Kidney glomerular epithelial cell (primary cell): ENCODE results near the gene CCDC30.
A peak's percentile ranks its signal among the peaks of the same experiment; 100 is the strongest.
"Not testable (repeated sequence)": the region's sequence is repeated elsewhere in the genome, so short reads cannot be mapped to it uniquely, and the experiment has no call there.

Experiments used
- DNase-seq: peaks from one replicate; lab custom pipeline; 2025; lab: John Stamatoyannopoulos, UW

CCDC30 gene

DNA sequence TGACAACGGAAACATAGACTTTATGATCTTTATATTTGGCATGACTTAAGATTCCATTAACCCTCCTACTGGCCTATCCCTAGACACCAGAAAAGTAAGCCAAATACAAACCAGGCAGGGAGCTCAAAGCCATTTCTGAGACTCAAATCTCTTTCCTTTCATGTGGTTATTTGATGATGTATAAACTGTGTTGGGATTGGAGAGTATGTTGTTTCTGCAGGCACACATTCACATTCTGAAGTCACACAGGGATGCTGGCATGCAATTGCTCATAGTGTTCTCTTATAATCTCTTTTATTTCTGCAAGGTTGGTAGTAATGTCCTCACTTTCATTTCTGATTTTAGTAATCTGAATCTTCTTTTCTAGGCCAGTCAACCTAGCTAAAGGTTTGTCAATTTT, 13.0 kb upstream of the CCDC30 start:
- DNase-seq: no peak

GRCh38 chr1:42453386-42453785, 9.7 kb upstream of the CCDC30 start:
- peak; percentile 54 for DNase-seq

- peak; percentile 94 for DNase-seq
These were observed 8.7 kb upstream of the CCDC30 start for GRCh38 chr1:42454403-42454802.

GRCh38 chr1:42456010-42456753, 6.9 kb upstream of the CCDC30 start, which contains the start of the genes PPCS and ZMYND12:
Gene PPCS (plus strand): TSS chr1:42456543. CDS start chr1:42456566, 23 bp downstream.
Gene ZMYND12 (minus strand): TSS chr1:42456022. CDS start chr1:42455997, 25 bp downstream.
- DNase-seq: peak; percentile 85

GRCh38 chr1:42456754-42457089, 6.4 kb upstream of the CCDC30 start:
- peak; percentile 56 for DNase-seq

GRCh38 chr1:42461196-42461595, 1.9 kb upstream of the CCDC30 start:
- DNase-seq: no peak

DNA sequence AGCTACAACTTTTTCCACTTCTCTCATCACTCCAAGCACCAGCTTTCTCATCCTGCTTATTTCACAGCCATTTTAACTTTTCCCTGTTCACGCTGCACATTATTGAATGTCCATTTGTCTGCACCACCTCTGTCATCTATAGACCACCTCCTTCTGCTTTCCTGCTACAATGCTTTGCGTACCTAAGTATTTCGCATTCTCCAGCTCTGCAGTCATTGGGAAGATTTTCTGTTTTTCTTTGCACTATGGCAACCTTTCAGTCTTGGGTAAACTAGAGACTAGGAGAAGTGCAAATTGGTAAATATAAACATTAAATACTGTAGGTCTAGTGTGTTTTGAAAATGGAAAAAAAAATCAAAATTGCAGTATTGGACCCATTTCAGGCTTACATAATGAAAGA, 835 bp downstream of the CCDC30 start:
- DNase-seq: peak; percentile 50

GRCh38 chr1:42466030-42466429, 2.9 kb downstream of the CCDC30 start:
- no peak for DNase-seq

DNA sequence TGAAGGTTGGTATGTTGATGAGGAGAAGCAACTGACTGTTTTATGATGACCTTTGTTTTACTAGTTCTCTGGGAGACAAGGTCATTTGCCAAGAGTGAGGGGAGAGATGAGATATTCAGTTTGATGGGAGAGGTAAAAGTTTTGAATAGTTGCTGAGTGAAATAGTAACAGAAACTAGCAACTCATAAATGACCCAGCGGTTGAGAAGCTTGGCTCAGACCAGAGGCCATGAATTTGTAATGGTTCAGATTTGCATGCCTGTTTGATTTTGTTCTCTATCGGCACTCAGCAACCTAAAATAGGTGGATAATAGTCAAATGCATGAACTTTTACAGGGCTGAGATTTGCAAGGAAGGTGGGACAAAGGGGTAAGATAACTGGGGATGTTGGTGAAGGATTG, 6.6 kb downstream of the CCDC30 start:
- DNase-seq: no peak

DNA sequence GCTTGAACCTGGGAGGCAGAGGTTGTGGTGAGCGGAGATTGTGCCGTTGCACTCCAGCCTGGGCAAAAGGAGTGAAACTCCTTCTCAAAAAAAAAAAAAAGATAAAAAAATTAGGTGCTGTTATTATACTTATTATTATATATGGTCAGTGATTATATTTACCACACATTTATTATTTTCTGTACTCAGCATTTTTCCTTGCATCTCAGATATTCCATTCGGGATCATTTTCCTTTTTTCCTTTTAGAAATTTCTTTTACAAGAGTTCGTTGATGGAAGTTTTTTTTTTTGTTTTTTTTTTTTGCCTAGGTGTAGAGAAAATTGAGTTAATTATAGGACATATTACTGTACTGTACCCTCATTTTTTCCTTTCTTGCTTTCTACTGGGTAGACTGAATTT, 13.5 kb downstream of the CCDC30 start:
- no peak for DNase-seq

GRCh38 chr1:42477354-42477753, 14.3 kb downstream of the CCDC30 start:
- not testable (repeated sequence) for DNase-seq

DNA sequence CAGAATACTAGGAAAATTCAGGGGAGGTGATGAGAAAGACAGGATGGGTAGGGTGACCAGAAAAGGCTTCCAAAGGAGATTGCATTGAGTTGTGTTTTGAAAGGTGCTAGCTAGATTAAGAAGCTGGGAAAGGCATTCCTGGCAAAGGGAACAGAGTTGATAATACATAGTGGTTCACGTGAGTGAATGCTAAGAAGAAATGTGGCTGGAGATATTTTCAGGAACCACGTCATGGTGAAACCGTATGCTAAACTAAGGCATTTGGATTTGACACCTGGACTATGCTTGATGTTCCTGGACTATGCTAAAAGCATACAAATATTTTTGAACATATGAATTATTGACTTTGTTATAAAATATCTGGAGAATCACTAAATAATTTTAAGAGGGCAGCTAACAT, 14.7 kb downstream of the CCDC30 start:
- no peak for DNase-seq

GRCh38 chr1:42479621-42480020, 16.5 kb downstream of the CCDC30 start:
- peak; percentile 13 for DNase-seq

DNA sequence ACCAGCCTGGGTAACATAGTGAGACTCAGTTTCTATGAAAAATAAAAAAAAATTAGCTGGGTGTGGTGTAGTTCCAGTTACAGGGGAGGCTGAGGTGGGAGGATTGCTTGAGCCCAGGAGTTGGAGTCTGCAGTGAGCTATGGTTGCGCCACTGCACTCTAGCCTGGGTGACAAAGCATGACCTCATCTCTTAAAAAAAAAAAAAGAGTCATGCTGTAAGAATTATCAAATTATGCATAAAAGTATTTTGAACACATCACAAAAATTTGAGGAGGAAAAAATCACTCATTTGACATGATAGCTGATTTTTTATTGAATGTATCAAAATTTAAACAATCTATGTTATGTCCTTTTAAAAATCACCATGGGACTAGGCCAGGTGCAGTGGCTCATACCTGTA, 17.8 kb downstream of the CCDC30 start:
- no peak for DNase-seq

- DNase-seq: no peak
These were observed 19.6 kb downstream of the CCDC30 start for GRCh38 chr1:42482635-42483153.

GRCh38 chr1:42484382-42484781, 21.3 kb downstream of the CCDC30 start:
- peak; percentile 56 for DNase-seq

DNA sequence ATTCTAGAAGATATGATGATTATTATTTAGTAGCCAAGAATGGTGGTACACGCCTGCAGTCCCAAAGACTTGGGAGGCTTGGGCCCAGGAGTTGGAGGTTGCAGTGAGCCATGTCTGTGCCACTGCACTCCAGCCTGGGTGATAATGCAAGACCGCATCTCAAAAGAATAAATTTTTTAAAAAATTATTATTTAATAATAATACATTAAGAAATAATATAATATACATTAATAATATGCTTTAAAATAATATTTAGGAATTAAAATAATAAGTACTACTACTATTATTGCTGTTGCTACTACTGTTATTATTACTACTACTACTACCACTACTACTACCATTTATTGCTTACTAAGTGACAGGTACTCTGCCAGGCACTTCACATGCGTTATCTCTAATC, 27.2 kb downstream of the CCDC30 start:
- no peak for DNase-seq

GRCh38 chr1:42502031-42502430, 38.9 kb downstream of the CCDC30 start:
- DNase-seq: not testable (repeated sequence)

GRCh38 chr1:42504535-42505128, 41.5 kb downstream of the CCDC30 start:
- DNase-seq: no peak

- DNase-seq: no peak
These were observed 43.5 kb downstream of the CCDC30 start for GRCh38 chr1:42506576-42506975.

DNA sequence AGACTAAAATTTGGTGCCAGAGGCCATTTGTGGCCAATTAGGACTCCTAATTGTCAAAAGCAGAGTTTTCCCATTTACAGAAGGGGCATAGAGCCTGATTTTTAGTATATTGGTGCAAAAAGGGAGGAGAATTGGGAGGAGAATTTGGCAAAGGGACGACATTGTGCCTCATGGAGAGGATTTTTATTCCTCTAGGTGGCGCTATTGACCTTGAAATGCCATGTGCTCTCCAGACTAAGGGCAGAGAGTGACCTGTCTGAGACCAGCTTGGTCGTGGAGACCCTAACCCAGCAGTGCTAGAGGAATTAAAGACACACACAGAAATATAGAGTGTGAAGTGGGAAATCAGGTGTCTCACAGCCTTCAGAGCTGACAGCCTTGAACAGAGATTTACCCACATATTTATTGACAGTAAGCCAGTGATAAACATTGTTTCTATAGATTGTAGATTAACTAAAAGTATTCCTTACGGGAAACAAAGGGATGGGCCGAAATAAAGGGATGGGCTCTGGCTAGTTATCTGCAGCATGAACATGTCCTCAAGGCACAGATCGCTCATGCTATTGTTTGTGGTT, 48.6 kb downstream of the CCDC30 start:
- DNase-seq: not testable (repeated sequence)

DNA sequence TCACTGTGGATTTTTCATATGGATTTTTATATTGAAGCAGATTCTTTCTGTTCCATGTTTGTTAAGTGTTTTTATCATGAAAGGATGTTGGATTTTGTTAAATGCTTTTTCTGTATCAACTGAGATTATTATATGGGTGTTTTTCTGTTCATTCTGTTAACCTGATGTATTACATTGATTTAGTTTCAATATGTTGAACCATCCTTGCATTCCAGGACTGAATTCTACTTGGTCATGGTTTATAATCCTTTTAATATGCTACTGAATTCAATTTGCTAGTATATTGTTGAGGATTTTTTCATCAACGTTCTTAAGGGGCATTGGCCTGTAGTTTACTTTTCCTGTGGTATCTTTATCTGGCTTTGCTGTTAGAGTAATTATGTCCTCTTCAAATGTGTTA, 55.8 kb downstream of the CCDC30 start:
- DNase-seq: no peak

DNA sequence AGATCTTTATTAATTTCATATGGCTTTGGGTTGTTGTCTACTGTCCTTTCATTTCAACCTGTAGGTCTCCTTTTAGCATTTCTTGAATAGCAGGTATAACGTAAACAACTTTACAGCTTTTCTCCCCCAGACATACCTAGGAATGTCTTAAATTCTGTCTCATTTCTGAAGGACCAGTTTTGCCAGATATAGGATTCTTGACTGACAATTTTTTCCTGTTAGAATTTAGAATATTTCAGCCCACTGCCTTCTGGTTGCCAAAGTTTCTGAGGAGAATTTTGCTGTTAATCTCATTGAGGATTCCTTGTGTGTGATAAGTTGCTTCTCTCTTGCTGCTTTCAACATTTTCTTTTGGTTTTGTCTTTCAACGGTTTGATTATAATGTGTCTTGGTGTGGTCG, 60.1 kb downstream of the CCDC30 start:
- DNase-seq: no peak
